Stomach smooth muscle (tissue), 2 donors: ENCODE measurements around the gene MUC3A.

ENCODE experiments used
- H3K27ac ChIP-seq: one replicate; pipeline ENCODE4 v1.7.0; 2013; ENCODE audit warnings: mild to moderate bottlenecking, low read length, inconsistent platforms
- H3K27me3 ChIP-seq, 2 donors: one replicate each; pipeline ENCODE4 v1.7.0; 2013; ENCODE audit warnings: low read length in 2 of 2; ENCODE audit not compliant: insufficient read depth in 2 of 2, control insufficient read depth in 1 of 2
- H3K36me3 ChIP-seq, 2 donors: one replicate each; pipeline ENCODE4 v1.7.0; 2013; ENCODE audit warnings: low read length in 2 of 2; ENCODE audit not compliant: control insufficient read depth in 2 of 2, insufficient read depth in 2 of 2
- H3K4me1 ChIP-seq: one replicate; pipeline ENCODE4 v1.7.0; 2013; ENCODE audit warnings: low read length; ENCODE audit not compliant: control insufficient read depth, insufficient read depth
- H3K4me3 ChIP-seq, 2 donors: one replicate each; pipeline ENCODE4 v1.7.0; 2013; ENCODE audit warnings: low read length in 2 of 2
- H3K9ac ChIP-seq, 2 donors: one replicate each; pipeline ENCODE4 v1.7.0; 2013; ENCODE audit warnings: low read length in 2 of 2, mild to moderate bottlenecking in 1 of 2
- H3K9me3 ChIP-seq, 2 donors: one replicate each; pipeline ENCODE4 v1.7.0; 2013; ENCODE audit warnings: low read length in 2 of 2; ENCODE audit not compliant: control insufficient read depth in 2 of 2
- donor health status: healthy.
- donor health status: Pancreatic carcinoma.

Gene MUC3A

DNA sequence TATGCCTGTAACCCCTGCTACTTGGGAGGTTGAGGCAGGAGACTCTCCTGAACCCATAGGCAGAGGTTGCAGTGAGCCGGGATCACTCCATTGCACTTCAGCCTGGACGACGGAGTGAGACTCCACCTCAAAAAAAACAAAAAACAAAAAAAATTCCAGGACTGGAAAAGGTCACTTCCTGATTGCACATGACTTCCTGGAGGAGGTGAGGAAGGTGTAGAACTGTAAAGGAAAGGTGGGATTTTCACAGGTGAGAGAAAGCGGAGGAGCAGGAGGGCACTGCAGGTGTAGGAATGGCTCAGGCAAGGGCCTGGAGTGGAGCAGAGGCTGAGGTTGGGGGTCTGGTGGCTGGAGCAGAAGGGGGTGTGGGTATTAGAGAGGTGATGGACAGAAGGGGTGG, 3.2 kb upstream of the MUC3A start:
- Histone ChIP-seq H3K4me3 (no peak overlapping the region), H3K27ac (no peak overlapping the region), H3K27me3 (peaks cover 18 to 21% of the 10 kb centered on the region in 2 donors), H3K9ac (no peak overlapping the region), H3K36me3 (no peaks in the 10 kb centered on the region), H3K4me1 (no peaks in the 10 kb centered on the region), H3K9me3 (peaks cover 2 to 10% of the 10 kb centered on the region in 2 donors)

GRCh38 chr7:100946766-100947365, 2.5 kb upstream of the MUC3A start:
- Histone ChIP-seq H3K27ac (no peak overlapping the region), H3K27me3 (peaks cover 21 to 26% of the 10 kb centered on the region in 2 donors), H3K9me3 (peaks cover 2 to 10% of the 10 kb centered on the region in 2 donors), H3K36me3 (no peaks in the 10 kb centered on the region), H3K9ac (no peak overlapping the region), H3K4me1 (no peaks in the 10 kb centered on the region), H3K4me3 (no peak overlapping the region)

GRCh38 chr7:100947792-100948191, 1.5 kb upstream of the MUC3A start:
- peaks cover 25 to 36% of the 10 kb centered on the region in 2 donors for H3K27me3 ChIP-seq
- no peak overlapping the region for H3K27ac ChIP-seq

GRCh38 chr7:100949933-100950443, 654 bp downstream of the MUC3A start:
- peaks cover 2 to 5% of the 10 kb centered on the region in 2 donors for H3K9me3 ChIP-seq
- H3K36me3 ChIP-seq, result no peaks in the 10 kb centered on the region
- H3K27me3 ChIP-seq, result peaks cover 25 to 48% of the 10 kb centered on the region in 2 donors
- no peak overlapping the region for H3K4me3 ChIP-seq
- no peak overlapping the region for H3K9ac ChIP-seq
- no peaks in the 10 kb centered on the region for H3K4me1 ChIP-seq
- no peak overlapping the region for H3K27ac ChIP-seq

More at GRCh38 chr7:100947792-100948191, 1.5 kb upstream of the MUC3A start:
- H3K9me3 ChIP-seq, result peaks cover 4 to 10% of the 10 kb centered on the region in 2 donors
- H3K36me3 ChIP-seq, result no peaks in the 10 kb centered on the region
- H3K9ac ChIP-seq, result no peak overlapping the region
- no peaks in the 10 kb centered on the region for H3K4me1 ChIP-seq
- H3K4me3 ChIP-seq, result no peak overlapping the region

DNA sequence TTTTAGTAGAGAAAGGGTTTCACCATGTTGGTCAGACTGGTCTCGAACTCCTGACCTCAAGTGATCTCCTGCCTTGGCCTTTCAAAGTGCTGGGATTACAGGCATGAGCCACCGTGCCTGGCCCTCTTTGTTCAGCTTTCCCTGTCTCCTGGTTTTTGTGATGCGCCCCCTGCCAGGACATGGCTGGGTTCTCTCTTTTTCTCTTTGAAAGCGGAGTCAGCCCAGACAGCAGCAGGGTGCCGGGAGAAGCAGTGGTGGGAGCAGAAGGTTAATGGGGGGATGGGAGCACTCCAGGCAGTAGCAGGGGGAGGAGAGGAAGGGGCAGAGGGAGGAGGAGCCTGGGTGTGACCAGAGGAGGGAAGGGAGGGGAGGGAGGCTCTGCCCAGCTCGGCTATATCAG, 1.8 kb downstream of the MUC3A start:
- H3K9ac ChIP-seq, result no peak overlapping the region
- peaks cover 22 to 48% of the 10 kb centered on the region in 2 donors for H3K27me3 ChIP-seq
- H3K27ac ChIP-seq, result no peak overlapping the region
- peaks cover 0 to 6% of the 10 kb centered on the region in 2 donors for H3K9me3 ChIP-seq
- H3K36me3 ChIP-seq, result no peaks in the 10 kb centered on the region
- no peaks in the 10 kb centered on the region for H3K4me1 ChIP-seq
- no peak overlapping the region for H3K4me3 ChIP-seq

DNA sequence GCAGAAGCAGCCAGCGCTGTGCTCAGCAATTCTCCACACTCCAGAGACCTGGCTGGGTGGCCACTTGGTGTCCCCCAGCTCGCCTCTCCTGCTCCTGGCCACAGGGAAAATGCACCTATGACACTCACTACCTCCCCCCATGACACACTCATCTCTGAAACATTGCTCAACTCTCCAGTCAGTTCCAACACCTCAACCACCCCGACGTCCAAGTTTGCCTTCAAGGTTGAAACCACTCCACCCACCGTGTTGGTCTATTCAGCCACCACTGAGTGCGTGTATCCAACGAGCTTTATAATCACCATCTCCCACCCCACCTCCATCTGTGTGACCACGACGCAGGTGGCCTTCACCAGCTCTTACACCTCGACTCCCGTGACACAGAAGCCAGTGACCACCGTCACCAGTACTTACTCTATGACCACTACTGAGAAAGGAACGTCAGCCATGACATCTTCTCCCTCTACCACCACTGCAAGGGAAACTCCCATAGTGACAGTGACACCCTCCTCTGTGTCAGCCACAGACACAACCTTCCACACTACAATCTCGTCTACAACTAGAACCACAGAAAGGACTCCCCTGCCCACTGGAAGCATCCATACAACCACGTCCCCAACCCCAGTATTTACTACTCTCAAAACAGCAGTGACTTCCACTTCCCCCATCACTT, 2.7 kb downstream of the MUC3A start:
- peaks cover 22 to 48% of the 10 kb centered on the region in 2 donors for H3K27me3 ChIP-seq
- H3K9me3 ChIP-seq, result peaks cover 0 to 6% of the 10 kb centered on the region in 2 donors
- no peaks in the 10 kb centered on the region for H3K4me1 ChIP-seq
- H3K36me3 ChIP-seq, result no peaks in the 10 kb centered on the region
- no peak overlapping the region for H3K27ac ChIP-seq
- no peak overlapping the region for H3K4me3 ChIP-seq
- no peak overlapping the region for H3K9ac ChIP-seq

- no peaks in the 10 kb centered on the region for H3K36me3 ChIP-seq
- no peak overlapping the region for H3K9ac ChIP-seq
- H3K9me3 ChIP-seq, result peaks cover 2 to 6% of the 10 kb centered on the region in 2 donors
- no peaks in the 10 kb centered on the region for H3K4me1 ChIP-seq
- no peak overlapping the region for H3K27ac ChIP-seq
- H3K27me3 ChIP-seq, result peaks cover 22 to 48% of the 10 kb centered on the region in 2 donors
- H3K4me3 ChIP-seq, result no peak overlapping the region
Measured at GRCh38 chr7:100952641-100953040, 3.3 kb downstream of the MUC3A start.

- H3K9ac ChIP-seq, result no peak overlapping the region
- no peak overlapping the region for H3K4me3 ChIP-seq
- H3K27ac ChIP-seq, result no peak overlapping the region
- H3K36me3 ChIP-seq, result no peaks in the 10 kb centered on the region
- H3K27me3 ChIP-seq, result peaks cover 5 to 45% of the 10 kb centered on the region in 2 donors
- no peaks in the 10 kb centered on the region for H3K4me1 ChIP-seq
- H3K9me3 ChIP-seq, result peaks cover 7 to 18% of the 10 kb centered on the region in 2 donors
Measured at GRCh38 chr7:100957832-100958421, 8.6 kb downstream of the MUC3A start.

DNA sequence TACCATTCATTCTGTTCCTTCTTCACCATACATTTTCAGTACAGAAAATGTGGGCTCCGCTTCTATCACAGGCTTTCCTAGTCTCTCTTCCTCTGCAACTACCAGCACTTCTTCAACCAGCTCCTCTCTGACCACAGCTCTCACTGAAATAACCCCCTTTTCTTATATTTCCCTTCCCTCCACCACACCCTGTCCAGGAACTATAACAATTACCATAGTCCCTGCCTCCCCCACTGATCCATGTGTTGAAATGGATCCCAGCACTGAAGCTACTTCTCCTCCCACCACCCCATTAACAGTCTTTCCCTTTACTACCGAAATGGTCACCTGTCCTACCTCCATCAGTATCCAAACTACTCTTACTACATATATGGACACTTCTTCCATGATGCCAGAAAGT, 10.6 kb downstream of the MUC3A start:
- H3K9me3 ChIP-seq, result peaks cover 7 to 20% of the 10 kb centered on the region in 2 donors
- H3K27me3 ChIP-seq, result peaks cover 20 to 51% of the 10 kb centered on the region in 2 donors
- no peak overlapping the region for H3K27ac ChIP-seq
- H3K4me1 ChIP-seq, result no peaks in the 10 kb centered on the region
- no peak overlapping the region for H3K4me3 ChIP-seq
- H3K36me3 ChIP-seq, result no peaks in the 10 kb centered on the region
- no peak overlapping the region for H3K9ac ChIP-seq

DNA sequence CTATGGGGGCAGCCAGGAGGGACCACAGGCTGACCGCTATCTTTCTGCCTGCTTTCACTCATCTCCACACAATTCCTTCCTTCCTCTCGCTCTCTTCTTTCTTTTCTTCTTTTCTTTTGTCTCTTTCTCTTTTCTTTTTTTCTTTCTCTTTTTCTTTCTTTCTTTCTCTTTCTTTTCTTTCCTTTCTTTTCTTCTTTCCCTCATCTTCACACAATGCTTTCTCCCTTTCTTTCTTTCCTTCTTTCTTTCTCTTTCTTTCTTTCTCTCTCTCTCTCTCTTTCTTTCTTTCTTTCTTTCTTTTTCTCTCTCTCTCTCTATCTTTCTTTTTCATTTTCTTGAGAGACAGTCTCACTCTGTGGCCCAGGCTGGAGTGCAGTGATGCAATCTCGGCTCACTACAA, 13.2 kb downstream of the MUC3A start:
- peaks cover 6 to 16% of the 10 kb centered on the region in 2 donors for H3K9me3 ChIP-seq
- H3K9ac ChIP-seq, result no peak overlapping the region
- H3K4me1 ChIP-seq, result peaks cover 19% of the 10 kb centered on the region
- H3K36me3 ChIP-seq, result no peaks in the 10 kb centered on the region
- H3K4me3 ChIP-seq, result no peak overlapping the region
- no peak overlapping the region for H3K27ac ChIP-seq
- peaks cover 47 to 62% of the 10 kb centered on the region in 2 donors for H3K27me3 ChIP-seq
